B cell (primary cell): ENCODE data around the gene CD19. TPM values are rescaled to one million over a fixed set of nuclear protein-coding genes. Genes with fewer than 3 reads are reported as not detected.

Experiments
- ATAC-seq: fragments of 200-7000 bp; cut with Tn5 transposase; one replicate; pipeline ENCODE4 v1.10.0; 2021; ENCODE audit warnings: low read depth, mild to moderate bottlenecking, moderate number of reproducible peaks, moderate library complexity
- CTCF ChIA-PET: fragments of 350-600 bp; sonication (Branson Sonifier 250); formaldehyde crosslinking; loops from one replicate; lab custom pipeline; 2021; ENCODE audit warnings: antibody characterized with exemption, inconsistent platforms; lab: Charles Lee
- POLR2A ChIA-PET: fragments of 350-600 bp; sonication (Branson Sonifier 250); formaldehyde crosslinking; loops from one replicate; lab custom pipeline; 2021; ENCODE audit warnings: antibody characterized with exemption; lab: Charles Lee
- DNase-seq: peaks from one replicate; pipeline ENCODE4 v3.0.0; 2013
- H2AFZ ChIP-seq: 2 replicates; pipeline ENCODE4 v1.6.1; 2012; ENCODE audit warnings: mild to moderate bottlenecking, low read depth, low read length; ENCODE audit not compliant: insufficient read depth, poor library complexity, severe bottlenecking
- H3K27ac ChIP-seq, 2 donors: 1 replicate in 1 of 2; 2 replicates in 1 of 2; pipeline ENCODE4 v1.5.1; 2012 to 2013; ENCODE audit warnings: low read length in 2 of 2, mild to moderate bottlenecking in 2 of 2, moderate library complexity in 1 of 2
- H3K27me3 ChIP-seq, 4 experiments: fragments of 200-600 bp in 1 of 4; sonication (generic) in 1 of 4; replicated peaks in 1 of 4; 1 replicate in 2 of 4; 2 replicates in 2 of 4; pipeline versions ENCODE4 v1.6.1 to v1.7.0; 2013 to 2016; ENCODE audit warnings: low read length in 3 of 4, mild to moderate bottlenecking in 2 of 4, mixed read lengths in 1 of 4, moderate library complexity in 1 of 4; ENCODE audit not compliant: insufficient read depth in 4 of 4, control insufficient read depth in 3 of 4; ENCODE audit errors: control extremely low read depth in 1 of 4
- H3K36me3 ChIP-seq, 2 experiments: replicated peaks in 1 of 2; 1 replicate in 1 of 2; 2 replicates in 1 of 2; pipeline versions ENCODE4 v1.6.1 to v1.7.1; 2013; ENCODE audit warnings: low read length in 1 of 2; ENCODE audit not compliant: insufficient read depth in 2 of 2, control insufficient read depth in 1 of 2; ENCODE audit errors: control extremely low read depth in 1 of 2, extremely low read depth in 1 of 2
- H3K4me1 ChIP-seq, 2 donors: fragments of 200-600 bp in 1 of 2; sonication (generic) in 1 of 2; 1 replicate in 1 of 2; 2 replicates in 1 of 2; pipeline versions ENCODE4 v1.5.1 to v1.6.1; 2013 to 2017; ENCODE audit warnings: low read length in 2 of 2; ENCODE audit not compliant: control insufficient read depth in 2 of 2, insufficient read depth in 2 of 2
- H3K4me2 ChIP-seq: replicated peaks from 2 replicates; pipeline ENCODE3; 2012; ENCODE audit warnings: mild to moderate bottlenecking, low read depth, low read length; ENCODE audit not compliant: poor library complexity, severe bottlenecking
- H3K4me3 ChIP-seq, 5 experiments: fragments of 200-600 bp in 1 of 5; sonication (generic) in 1 of 5; 1 replicate in 3 of 5; 2 replicates in 2 of 5; pipeline versions ENCODE4 v1.5.1 to v1.7.0; 2011 to 2016; ENCODE audit warnings: low read length in 4 of 5, mild to moderate bottlenecking in 4 of 5, low read depth in 2 of 5, control low read depth in 1 of 5, moderate library complexity in 1 of 5; ENCODE audit not compliant: insufficient read depth in 1 of 5; ENCODE audit errors: control extremely low read depth in 1 of 5, extremely low read depth in 1 of 5
- H3K79me2 ChIP-seq: fragments of 200-600 bp; sonication (generic); one replicate; pipeline ENCODE4 v1.6.0; 2016; ENCODE audit warnings: low read length; ENCODE audit not compliant: control insufficient read depth, insufficient read depth
- H3K9ac ChIP-seq: fragments of 200-600 bp; sonication (generic); 2 replicates; pipeline ENCODE4 v1.6.1; 2017; ENCODE audit warnings: mild to moderate bottlenecking, low read length, moderate library complexity
- H3K9me3 ChIP-seq, 3 donors: one replicate each; pipeline versions ENCODE4 v1.6.1 to v1.7.1; 2013; ENCODE audit warnings: low read length in 2 of 3; ENCODE audit not compliant: control insufficient read depth in 2 of 3, insufficient read depth in 1 of 3; ENCODE audit errors: control extremely low read depth in 1 of 3
- H4K20me1 ChIP-seq: 2 replicates; pipeline ENCODE4 v1.6.0; 2012; ENCODE audit warnings: mild to moderate bottlenecking, low read length; ENCODE audit not compliant: insufficient read depth, control insufficient read depth, poor library complexity, severe bottlenecking
- H3K27ac Mint-ChIP-seq: one replicate; pipeline ENCODE4 v1.8.0; 2021; ENCODE audit warnings: mixed read lengths
- H3K27me3 Mint-ChIP-seq: one replicate; pipeline ENCODE4 v1.8.0; 2021; ENCODE audit warnings: mixed read lengths
- H3K4me1 Mint-ChIP-seq: one replicate; pipeline ENCODE4 v1.8.0; 2021; ENCODE audit warnings: mixed read lengths
- H3K4me3 Mint-ChIP-seq: one replicate; pipeline ENCODE4 v1.8.0; 2021; ENCODE audit warnings: mixed read lengths
- H3K9me3 Mint-ChIP-seq: one replicate; pipeline ENCODE4 v1.8.0; 2022; ENCODE audit warnings: mixed read lengths; ENCODE audit not compliant: insufficient read depth
- EZH2 ChIP-seq: IDR thresholded peaks from 2 replicates; pipeline ENCODE4 v1.6.1; 2012; ENCODE audit warnings: borderline replicate concordance, low read depth, mild to moderate bottlenecking, moderate library complexity, low read length; ENCODE audit not compliant: insufficient read depth, poor library complexity, severe bottlenecking
- WGBS: methylation state at CpG from one replicate; pipeline ENCODE4 v1.1.5; 2013; ENCODE audit warnings: missing lambda C conversion rate; ENCODE audit not compliant: insufficient coverage; 5-methylcytosine and 5-hydroxymethylcytosine counted together
- intact Hi-C: fragments of 100-400 bp; cut with micrococcal nuclease; formaldehyde crosslinking; loops from one replicate; pipeline ENCODE4 v1.10.0; 2022
- polyA plus RNA-seq: library from polyadenylated mRNA; depleted of rRNA; stranded (reverse); fragments of >200 nt; gene quantifications from 2 replicates; pipeline ENCODE4 v1.2.3, GENCODE V29; 2012
- total RNA-seq, 2 donors: library from RNA; stranded (reverse); fragments of 120-200 nt in 1 of 2; gene quantifications; 1 replicate in 1 of 2; 2 replicates in 1 of 2; pipeline versions ENCODE4 v1.2.3 to v1.2.4, GENCODE V29; 2013 to 2022
- TF ChIP-seq, protein P1 (sequence below): fragments of 200-600 bp; IDR thresholded peaks from one replicate; pipeline ENCODE4 v1.8.0; 2022; ENCODE audit warnings: antibody characterized with exemption, mild to moderate bottlenecking

CD19 gene
- total and polyA plus RNA-seq, 2 donors (not counting 1 experiment from before 2014, with no cell fraction given), result 306 to 478 TPM

GRCh38 chr16:28899882-28900590, 31.7 kb upstream of the CD19 start:
- no peak for TF ChIP-seq EZH2
- TF ChIP-seq, protein P1, sequence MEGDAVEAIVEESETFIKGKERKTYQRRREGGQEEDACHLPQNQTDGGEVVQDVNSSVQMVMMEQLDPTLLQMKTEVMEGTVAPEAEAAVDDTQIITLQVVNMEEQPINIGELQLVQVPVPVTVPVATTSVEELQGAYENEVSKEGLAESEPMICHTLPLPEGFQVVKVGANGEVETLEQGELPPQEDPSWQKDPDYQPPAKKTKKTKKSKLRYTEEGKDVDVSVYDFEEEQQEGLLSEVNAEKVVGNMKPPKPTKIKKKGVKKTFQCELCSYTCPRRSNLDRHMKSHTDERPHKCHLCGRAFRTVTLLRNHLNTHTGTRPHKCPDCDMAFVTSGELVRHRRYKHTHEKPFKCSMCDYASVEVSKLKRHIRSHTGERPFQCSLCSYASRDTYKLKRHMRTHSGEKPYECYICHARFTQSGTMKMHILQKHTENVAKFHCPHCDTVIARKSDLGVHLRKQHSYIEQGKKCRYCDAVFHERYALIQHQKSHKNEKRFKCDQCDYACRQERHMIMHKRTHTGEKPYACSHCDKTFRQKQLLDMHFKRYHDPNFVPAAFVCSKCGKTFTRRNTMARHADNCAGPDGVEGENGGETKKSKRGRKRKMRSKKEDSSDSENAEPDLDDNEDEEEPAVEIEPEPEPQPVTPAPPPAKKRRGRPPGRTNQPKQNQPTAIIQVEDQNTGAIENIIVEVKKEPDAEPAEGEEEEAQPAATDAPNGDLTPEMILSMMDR, result no peak
- POLR2A ChIA-PET, result no interaction called here
- Mint-ChIP-seq H3K27ac (peak overlapping the region; percentile 37), H3K4me1 (peaks cover 19% of the 10 kb centered on the region), H3K27me3 (no peaks in the 10 kb centered on the region), H3K9me3 (no peaks in the 10 kb centered on the region), H3K4me3 (no peak overlapping the region)
- Histone ChIP-seq H3K9ac (no peak overlapping the region), H3K9me3 (no peaks in the 10 kb centered on the region), H3K36me3 (peaks cover 2 to 16% of the 10 kb centered on the region in 2 experiments), H3K4me2 (no peak overlapping the region), H3K4me3 (no peak overlapping the region), H3K27ac (no peak overlapping the region), H3K4me1 (peaks cover 12 to 16% of the 10 kb centered on the region in 2 donors), H3K79me2 (no peaks in the 10 kb centered on the region), H4K20me1 (peaks cover 10% of the 10 kb centered on the region), H2AFZ (no peak overlapping the region), H3K27me3 (no peaks in the 10 kb centered on the region)
- ATAC-seq (no peak), DNase-seq (no peak)
- 98% methylated on average over 5 of the region's 11 CpGs for WGBS
- CTCF ChIA-PET, result interaction anchor here (0.9 to 2.8 kb wide), 2 partner anchors 29 to 45 kb away, joined by 3 to 8 read pairs; no protein-coding TSS in a partner anchor
- intact Hi-C loops, result no loop called here

GRCh38 chr16:28900601-28901000, 31.2 kb upstream of the CD19 start:
- CTCF ChIA-PET, result interaction anchor here (0.9 to 2.8 kb wide), 2 partner anchors 30 to 44 kb away, joined by 3 to 8 read pairs; no protein-coding TSS in a partner anchor
- no peaks in the 10 kb centered on the region for H3K79me2 ChIP-seq
- no peak overlapping the region for H3K27ac ChIP-seq

More at GRCh38 chr16:28900601-28901000, 31.2 kb upstream of the CD19 start:
- DNase-seq (no peak), ATAC-seq (no peak)
- peak overlapping the region; percentile 15 for H3K27ac Mint-ChIP-seq
- Histone ChIP-seq H3K36me3 (peaks cover 2 to 21% of the 10 kb centered on the region in 2 experiments), H3K4me3 (no peak overlapping the region), H3K9ac (no peak overlapping the region), H2AFZ (no peak overlapping the region), H4K20me1 (peaks cover 13% of the 10 kb centered on the region), H3K27me3 (no peaks in the 10 kb centered on the region), H3K4me2 (no peak overlapping the region), H3K4me1 (peaks cover 12 to 16% of the 10 kb centered on the region in 2 donors), H3K9me3 (no peaks in the 10 kb centered on the region)
- no peaks in the 10 kb centered on the region for H3K27me3 Mint-ChIP-seq
- POLR2A ChIA-PET, result no interaction called here
- 98% methylated on average over 25 of the region's 25 CpGs for WGBS
- no peak overlapping the region for H3K4me3 Mint-ChIP-seq
- intact Hi-C loops, result no loop called here
- TF ChIP-seq, protein P1, result no peak
- no peak for TF ChIP-seq EZH2
- H3K4me1 Mint-ChIP-seq, result peaks cover 19% of the 10 kb centered on the region
- H3K9me3 Mint-ChIP-seq, result no peaks in the 10 kb centered on the region
